Measurements from ENCODE around the gene RNF150. TPM values are rescaled to one million over a fixed set of nuclear protein-coding genes. Genes with fewer than 3 reads are reported as not detected.

The RNF150 gene
- total and polyA plus RNA-seq, 12 donors = 10.8 to 131 (median 93.3) TPM

GRCh38 chr4:140955641-140956040, 177.6 kb downstream of the RNF150 start:
- Histone ChIP-seq H3K4me1 (peaks cover 0 to 19% (median 14%) of the 10 kb centered on the region in 9 donors), H3K9me3 (peaks cover 0 to 6% (median 0%) of the 10 kb centered on the region in 11 donors), H3K27ac (peak overlapping the region in 4 of 10 donors; percentile 19 to 39 (median 24)), H3K4me3 (no peak overlapping the region), H3K27me3 (no peaks in the 10 kb centered on the region), H3K36me3 (no peaks in the 10 kb centered on the region)
- DNase-seq = no peak
- WGBS, 2 donors = 57 to 64% methylated on average over 1 of the region's 1 CpG
- peak in 1 of 8 donors; percentile 41 for ATAC-seq
- TF ChIP-seq, protein P1, sequence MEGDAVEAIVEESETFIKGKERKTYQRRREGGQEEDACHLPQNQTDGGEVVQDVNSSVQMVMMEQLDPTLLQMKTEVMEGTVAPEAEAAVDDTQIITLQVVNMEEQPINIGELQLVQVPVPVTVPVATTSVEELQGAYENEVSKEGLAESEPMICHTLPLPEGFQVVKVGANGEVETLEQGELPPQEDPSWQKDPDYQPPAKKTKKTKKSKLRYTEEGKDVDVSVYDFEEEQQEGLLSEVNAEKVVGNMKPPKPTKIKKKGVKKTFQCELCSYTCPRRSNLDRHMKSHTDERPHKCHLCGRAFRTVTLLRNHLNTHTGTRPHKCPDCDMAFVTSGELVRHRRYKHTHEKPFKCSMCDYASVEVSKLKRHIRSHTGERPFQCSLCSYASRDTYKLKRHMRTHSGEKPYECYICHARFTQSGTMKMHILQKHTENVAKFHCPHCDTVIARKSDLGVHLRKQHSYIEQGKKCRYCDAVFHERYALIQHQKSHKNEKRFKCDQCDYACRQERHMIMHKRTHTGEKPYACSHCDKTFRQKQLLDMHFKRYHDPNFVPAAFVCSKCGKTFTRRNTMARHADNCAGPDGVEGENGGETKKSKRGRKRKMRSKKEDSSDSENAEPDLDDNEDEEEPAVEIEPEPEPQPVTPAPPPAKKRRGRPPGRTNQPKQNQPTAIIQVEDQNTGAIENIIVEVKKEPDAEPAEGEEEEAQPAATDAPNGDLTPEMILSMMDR (IDR thresholded peaks at IDR 0.05) = no peak
- intact Hi-C loops (cut with DNase I) = no loop called here

- no peak overlapping the region for H3K4me3 ChIP-seq
- no peaks in the 10 kb centered on the region for H3K36me3 ChIP-seq
- H3K27me3 ChIP-seq = no peaks in the 10 kb centered on the region
- DNase-seq (no peak), ATAC-seq (no peak)
- H3K9me3 ChIP-seq = peaks cover 0 to 6% (median 0%) of the 10 kb centered on the region in 11 donors
- peaks cover 0 to 25% (median 14%) of the 10 kb centered on the region in 9 donors for H3K4me1 ChIP-seq
- intact Hi-C loops (cut with DNase I) = no loop called here
- 94 to 95% methylated on average over 3 of the region's 3 CpGs for WGBS, 2 donors
- H3K27ac ChIP-seq = no peak overlapping the region
- TF ChIP-seq, protein P1 (IDR thresholded peaks at IDR 0.05) = no peak
Observed at GRCh38 chr4:140952717-140953116, 180.6 kb downstream of the RNF150 start.

DNA sequence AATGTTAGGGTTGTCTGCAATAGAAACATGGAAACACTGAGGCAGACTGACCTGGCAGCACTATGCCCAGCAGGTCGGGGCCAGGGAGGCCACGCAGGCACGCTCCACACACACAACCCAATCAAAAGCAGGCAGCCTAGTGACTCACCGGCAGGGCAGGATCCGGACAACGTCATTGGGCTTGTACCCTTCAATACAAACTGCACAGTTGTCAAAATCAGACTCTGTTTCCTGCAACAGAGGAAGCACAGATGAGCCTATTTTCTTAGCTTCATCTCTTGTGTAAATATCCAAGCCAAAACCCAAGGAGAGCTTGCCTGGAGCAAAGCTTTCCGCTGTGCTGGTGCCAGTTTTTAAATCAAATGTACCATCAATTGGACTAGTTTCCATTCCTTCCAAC, 185.8 kb downstream of the RNF150 start:
- Histone ChIP-seq H3K4me1 (peaks cover 0 to 40% (median 9%) of the 10 kb centered on the region in 9 donors), H3K9me3 (no peaks in the 10 kb centered on the region), H3K36me3 (peaks cover 0 to 12% (median 0%) of the 10 kb centered on the region in 9 donors), H3K27ac (no peak overlapping the region), H3K4me3 (no peak overlapping the region), H3K27me3 (no peaks in the 10 kb centered on the region)
- TF ChIP-seq, protein P1 (IDR thresholded peaks at IDR 0.05) = no peak
- ATAC-seq (peak in 4 of 8 donors; percentile 50 to 88 (median 75)), DNase-seq (no peak)
- intact Hi-C loops (cut with DNase I) = loop anchor here in 1 of 10 donors (5.0 kb wide), 1 partner anchor 35 kb away; no protein-coding TSS in a partner anchor
- WGBS, 2 donors = 65 to 75% methylated on average over 7 of the region's 7 CpGs

DNA sequence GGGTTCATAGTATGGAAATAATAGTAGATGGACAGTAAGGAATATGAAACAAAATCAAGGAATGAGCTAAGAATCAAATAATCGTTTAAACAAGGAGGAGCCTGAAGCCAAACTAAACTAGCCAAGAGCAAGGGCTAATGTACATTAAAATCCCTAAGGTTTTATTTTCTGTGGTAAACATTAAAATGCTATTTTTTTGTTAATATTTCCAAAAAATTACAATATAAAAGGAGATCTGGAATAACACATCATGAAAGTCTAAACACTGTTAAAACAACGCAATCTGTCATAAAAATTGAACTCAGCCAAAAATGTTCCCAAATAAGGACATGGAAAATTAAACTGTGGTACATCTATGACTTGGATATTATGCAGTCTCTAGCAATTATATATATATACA, 188.2 kb downstream of the RNF150 start:
- Histone ChIP-seq H3K9me3 (no peaks in the 10 kb centered on the region), H3K36me3 (peaks cover 0 to 12% (median 0%) of the 10 kb centered on the region in 9 donors), H3K27me3 (no peaks in the 10 kb centered on the region), H3K27ac (no peak overlapping the region), H3K4me3 (no peak overlapping the region), H3K4me1 (peaks cover 2 to 50% (median 20%) of the 10 kb centered on the region in 9 donors)
- intact Hi-C loops (cut with DNase I) = loop anchor here in 1 of 10 donors (5.0 kb wide), 1 partner anchor 37 kb away; no protein-coding TSS in a partner anchor
- ATAC-seq = no peak
- TF ChIP-seq, protein P1 (IDR thresholded peaks at IDR 0.05) = no peak
- WGBS, 2 donors = 74 to 79% methylated on average over 2 of the region's 2 CpGs
- DNase-seq = no peak

All from heart right ventricle (tissue), 16 donors.